Suprapubic skin (tissue), 4 donors: ENCODE results near the gene PARVB. TPM values are rescaled to one million over a fixed set of nuclear protein-coding genes. Genes with fewer than 3 reads are reported as not detected.
A peak's percentile ranks its signal among the peaks of the same experiment; 100 is the strongest.

ENCODE experiments used
- DNase-seq, 2 donors: peaks; one replicate each; pipeline ENCODE4 v3.0.0-alpha.2; 2019; ENCODE audit warnings: low spot score in 2 of 2
- H3K27ac ChIP-seq: fragments of 200-600 bp; sonication (generic); one replicate; pipeline ENCODE4 v1.5.1; 2019
- H3K27me3 ChIP-seq: fragments of 200-600 bp; sonication (generic); one replicate; pipeline ENCODE4 v1.5.1; 2019
- H3K36me3 ChIP-seq: fragments of 200-600 bp; sonication (generic); one replicate; pipeline ENCODE4 v1.5.1; 2019
- H3K4me1 ChIP-seq: fragments of 200-600 bp; sonication (generic); one replicate; pipeline ENCODE4 v1.5.1; 2019
- H3K4me3 ChIP-seq: fragments of 200-600 bp; sonication (generic); one replicate; pipeline ENCODE4 v1.5.1; 2019; ENCODE audit warnings: mild to moderate bottlenecking
- H3K9me3 ChIP-seq: fragments of 200-600 bp; sonication (generic); one replicate; pipeline ENCODE4 v1.5.1; 2019
- CTCF ChIP-seq, 2 donors: fragments of 200-600 bp in 1 of 2; fragments of 450-650 bp in 1 of 2; sonication (generic) in 1 of 2; IDR thresholded peaks; one replicate each; pipeline ENCODE4 v1.5.1; 2016 to 2019; ENCODE audit warnings: antibody characterized with exemption in 2 of 2, mild to moderate bottlenecking in 1 of 2, moderate library complexity in 1 of 2
- EP300 ChIP-seq: sonication (generic); formaldehyde crosslinking; IDR thresholded peaks from one replicate; pipeline ENCODE4 v1.6.1; 2017; ENCODE audit warnings: antibody characterized with exemption
- POLR2A ChIP-seq, 2 donors: fragments of 450-650 bp; IDR thresholded peaks; one replicate each; pipeline ENCODE4 v1.6.1; 2017; ENCODE audit warnings: antibody characterized with exemption in 2 of 2, mild to moderate bottlenecking in 2 of 2, moderate library complexity in 2 of 2
- POLR2AphosphoS5 ChIP-seq, 3 donors: sonication (generic); formaldehyde crosslinking; IDR thresholded peaks; one replicate each; pipeline ENCODE4 v1.6.1; 2017; ENCODE audit warnings: antibody characterized with exemption in 3 of 3
- WGBS: methylation state at CpG from one replicate; pipeline ENCODE4 v1.1.5; 2018; 5-methylcytosine and 5-hydroxymethylcytosine counted together
- total RNA-seq, 4 donors: library from RNA; depleted of rRNA; stranded (reverse); fragments of >200 nt; gene quantifications; one replicate each; pipeline ENCODE4 v1.1.0, GENCODE V29; 2016

The PARVB gene
- total RNA-seq, 4 donors from 2014 or later = 9.7 to 17.8 (median 13.3) TPM

- peaks cover 5% of the 10 kb centered on the region for H3K4me1 ChIP-seq
- no peak for TF ChIP-seq EP300
- TF ChIP-seq POLR2AphosphoS5 (IDR thresholded peaks at IDR 0.05) = no peak
- TF ChIP-seq POLR2A (IDR thresholded peaks at IDR 0.05) = no peak
- no peak for TF ChIP-seq CTCF (IDR thresholded peaks at IDR 0.05)
- no peak overlapping the region for H3K4me3 ChIP-seq
- no peaks in the 10 kb centered on the region for H3K9me3 ChIP-seq
- DNase-seq = no peak
- WGBS = 93% methylated on average over 3 of the region's 3 CpGs
- H3K36me3 ChIP-seq = no peaks in the 10 kb centered on the region
- H3K27me3 ChIP-seq = no peaks in the 10 kb centered on the region
- H3K27ac ChIP-seq = no peak overlapping the region
These were observed 185.2 kb downstream of the PARVB start for GRCh38 chr22:44209343-44209742.

- TF ChIP-seq EP300 = no peak
- no peak for TF ChIP-seq POLR2AphosphoS5 (IDR thresholded peaks at IDR 0.05)
- TF ChIP-seq POLR2A (IDR thresholded peaks at IDR 0.05) = no peak
- no peak for TF ChIP-seq CTCF (IDR thresholded peaks at IDR 0.05)
- Histone ChIP-seq H3K36me3 (no peaks in the 10 kb centered on the region), H3K9me3 (peaks cover 5% of the 10 kb centered on the region), H3K27ac (no peak overlapping the region), H3K4me3 (no peak overlapping the region), H3K27me3 (no peaks in the 10 kb centered on the region), H3K4me1 (peaks cover 5% of the 10 kb centered on the region)
- WGBS = 79% methylated on average over 4 of the region's 4 CpGs
- no peak for DNase-seq
These were observed 186.6 kb downstream of the PARVB start for GRCh38 chr22:44210722-44211121.

GRCh38 chr22:44211256-44211945, 187.3 kb downstream of the PARVB start:
- DNase-seq = no peak
- no peaks in the 10 kb centered on the region for H3K36me3 ChIP-seq
- no peak for TF ChIP-seq EP300
- TF ChIP-seq CTCF (IDR thresholded peaks at IDR 0.05) = no peak
- no peak for TF ChIP-seq POLR2AphosphoS5 (IDR thresholded peaks at IDR 0.05)
- TF ChIP-seq POLR2A (IDR thresholded peaks at IDR 0.05) = no peak
- H3K4me1 ChIP-seq = peaks cover 5% of the 10 kb centered on the region
- H3K4me3 ChIP-seq = no peak overlapping the region
- WGBS = 50% methylated on average over 6 of the region's 6 CpGs
- H3K9me3 ChIP-seq = peaks cover 5% of the 10 kb centered on the region
- no peaks in the 10 kb centered on the region for H3K27me3 ChIP-seq
- H3K27ac ChIP-seq = peak overlapping the region; percentile 45

GRCh38 chr22:44211946-44212930, 188.1 kb downstream of the PARVB start:
- Histone ChIP-seq H3K9me3 (peaks cover 5% of the 10 kb centered on the region), H3K4me3 (no peak overlapping the region), H3K27ac (peak overlapping the region; percentile 45), H3K36me3 (no peaks in the 10 kb centered on the region), H3K4me1 (peaks cover 5% of the 10 kb centered on the region), H3K27me3 (peaks cover 2% of the 10 kb centered on the region)
- 18% methylated on average over 12 of the region's 12 CpGs for WGBS
- DNase-seq = no peak
- TF ChIP-seq POLR2A (IDR thresholded peaks at IDR 0.05) (no peak), EP300 (no peak), POLR2AphosphoS5 (IDR thresholded peaks at IDR 0.05) (no peak), CTCF (IDR thresholded peaks at IDR 0.05) (no peak)

GRCh38 chr22:44212936-44213335, 188.8 kb downstream of the PARVB start:
- 100% methylated on average over 1 of the region's 1 CpG for WGBS
- H3K9me3 ChIP-seq = peaks cover 5% of the 10 kb centered on the region
- peaks cover 5% of the 10 kb centered on the region for H3K4me1 ChIP-seq
- H3K4me3 ChIP-seq = no peak overlapping the region
- no peak overlapping the region for H3K27ac ChIP-seq
- no peaks in the 10 kb centered on the region for H3K36me3 ChIP-seq
- DNase-seq = no peak
- no peak for TF ChIP-seq POLR2AphosphoS5 (IDR thresholded peaks at IDR 0.05)
- no peak for TF ChIP-seq POLR2A (IDR thresholded peaks at IDR 0.05)
- TF ChIP-seq CTCF (IDR thresholded peaks at IDR 0.05) = no peak
- TF ChIP-seq EP300 = no peak
- peaks cover 4% of the 10 kb centered on the region for H3K27me3 ChIP-seq
